PC-9 (cell line): ENCODE data around the gene ADAMTS3. TPM values are rescaled to one million over a fixed set of nuclear protein-coding genes. Genes with fewer than 3 reads are reported as not detected.

Experiments
- BruUV-seq: library from RNA; stranded (reverse); fragments of 400-500 nt; replicated peaks from 2 replicates; lab custom pipeline; 2021; lab: Mats Ljungman, UMichigan
- CTCF ChIA-PET: fragments of 300-600 bp; sonication (Branson Sonifier 250); formaldehyde crosslinking; loops from one replicate; lab custom pipeline; 2022; ENCODE audit warnings: antibody characterized with exemption; lab: Charles Lee
- POLR2A ChIA-PET: fragments of 300-600 bp; sonication (Branson Sonifier 250); formaldehyde crosslinking; loops from one replicate; lab custom pipeline; 2022; ENCODE audit warnings: antibody characterized with exemption; ENCODE audit not compliant: unreplicated experiment; lab: Charles Lee
- DNase-seq, 2 experiments: peaks; one replicate each; pipeline versions ENCODE4 v3.0.0 to v3.0.0-alpha.2; 2015 to 2022; ENCODE audit warnings: mixed read lengths in 1 of 2
- H2AFZ ChIP-seq: fragments of 200-600 bp; sonication (generic); 2 replicates; pipeline ENCODE4 v1.8.1; 2017; ENCODE audit warnings: antibody characterized with exemption
- H3F3A ChIP-seq: fragments of 200-600 bp; sonication (generic); 2 replicates; pipeline ENCODE4 v1.8.1; 2017; ENCODE audit warnings: antibody characterized with exemption, mild to moderate bottlenecking, low read depth; ENCODE audit not compliant: insufficient read depth
- H3K27ac ChIP-seq: fragments of 200-600 bp; sonication (generic); 2 replicates; pipeline ENCODE4 v1.6.1; 2016; ENCODE audit warnings: mixed run types
- H3K27me3 ChIP-seq: fragments of 200-600 bp; sonication (generic); 2 replicates; pipeline ENCODE4 v1.6.1; 2016; ENCODE audit warnings: low read depth, mixed run types; ENCODE audit not compliant: insufficient read depth
- H3K36me3 ChIP-seq: fragments of 200-600 bp; sonication (generic); 2 replicates; pipeline ENCODE4 v1.6.1; 2016; ENCODE audit warnings: low read depth, mixed run types
- H3K4me1 ChIP-seq: fragments of 200-600 bp; sonication (generic); replicated peaks from 2 replicates; pipeline ENCODE4 v1.6.1; 2016; ENCODE audit warnings: mixed run types; ENCODE audit not compliant: insufficient read depth
- H3K4me2 ChIP-seq: fragments of 200-600 bp; sonication (generic); 2 replicates; pipeline ENCODE4 v1.6.1; 2017; ENCODE audit warnings: mixed run types
- H3K4me3 ChIP-seq: fragments of 200-600 bp; sonication (generic); 2 replicates; pipeline ENCODE4 v1.6.1; 2016; ENCODE audit warnings: mixed run types
- H3K79me2 ChIP-seq: fragments of 200-600 bp; sonication (generic); 2 replicates; pipeline ENCODE4 v1.6.1; 2017; ENCODE audit warnings: low read depth, mixed run types
- H3K9me2 ChIP-seq: fragments of 200-600 bp; sonication (generic); 2 replicates; pipeline ENCODE4 v1.8.1; 2017; ENCODE audit warnings: mild to moderate bottlenecking; ENCODE audit not compliant: insufficient read depth
- H3K9me3 ChIP-seq: fragments of 200-600 bp; sonication (generic); 2 replicates; pipeline ENCODE4 v1.8.1; 2016; ENCODE audit warnings: low read depth; ENCODE audit not compliant: insufficient read depth
- H4K20me1 ChIP-seq: fragments of 200-600 bp; sonication (generic); 2 replicates; pipeline ENCODE4 v1.8.1; 2017; ENCODE audit not compliant: insufficient read depth
- CTCF ChIP-seq: fragments of 200-600 bp; sonication (generic); conservative IDR thresholded peaks from 2 replicates; pipeline ENCODE4 v1.6.1; 2017; ENCODE audit warnings: mixed run types, antibody characterized with exemption, mild to moderate bottlenecking, moderate library complexity
- EZH2 ChIP-seq: fragments of 200-600 bp; sonication (generic); IDR thresholded peaks from 2 replicates; pipeline ENCODE4 v1.8.0; 2017; ENCODE audit warnings: antibody characterized with exemption, low read depth
- intact Hi-C: fragments of 100-400 bp; cut with micrococcal nuclease; formaldehyde crosslinking; loops from one replicate; pipeline ENCODE4 v1.10.0; 2022; ENCODE audit not compliant: unreplicated experiment
- total RNA-seq: library from RNA; stranded (reverse); gene quantifications from 2 replicates; pipeline ENCODE4 v1.2.3, GENCODE V29; 2021

The ADAMTS3 gene
- total RNA-seq, 1 experiment from 2014 or later: 0.76 TPM

- ChIA-PET CTCF (no interaction called here), POLR2A (no interaction called here)
- no peaks in the 10 kb centered on the region for H4K20me1 ChIP-seq
- TF ChIP-seq EZH2: no peak
- no peak for TF ChIP-seq CTCF
- intact Hi-C loops: no loop called here
- no peaks in the 10 kb centered on the region for H3K9me2 ChIP-seq
- no peak overlapping the region for H2AFZ ChIP-seq
- BruUV-seq: no TSS peak
- H3K36me3 ChIP-seq: no peaks in the 10 kb centered on the region
- H3K79me2 ChIP-seq: no peaks in the 10 kb centered on the region
- H3K4me1 ChIP-seq: no peaks in the 10 kb centered on the region
- no peaks in the 10 kb centered on the region for H3K9me3 ChIP-seq
- DNase-seq: no peak
- H3K4me2 ChIP-seq: no peak overlapping the region
- H3F3A ChIP-seq: no peaks in the 10 kb centered on the region
- H3K4me3 ChIP-seq: no peak overlapping the region
- no peak overlapping the region for H3K27ac ChIP-seq
- H3K27me3 ChIP-seq: no peaks in the 10 kb centered on the region
Measured at GRCh38 chr4:72457158-72457557, 111.9 kb downstream of the ADAMTS3 start.

- no peak for DNase-seq
- no peak overlapping the region for H3K4me2 ChIP-seq
- no peaks in the 10 kb centered on the region for H3K9me3 ChIP-seq
- no peak overlapping the region for H2AFZ ChIP-seq
- H3F3A ChIP-seq: no peaks in the 10 kb centered on the region
- intact Hi-C loops: no loop called here
- H3K9me2 ChIP-seq: no peaks in the 10 kb centered on the region
- H4K20me1 ChIP-seq: no peaks in the 10 kb centered on the region
- TF ChIP-seq EZH2 (no peak), CTCF (no peak)
- no peaks in the 10 kb centered on the region for H3K79me2 ChIP-seq
- no peak overlapping the region for H3K27ac ChIP-seq
- H3K36me3 ChIP-seq: no peaks in the 10 kb centered on the region
- POLR2A ChIA-PET: no interaction called here
- no TSS peak for BruUV-seq
- no peak overlapping the region for H3K4me3 ChIP-seq
- H3K4me1 ChIP-seq: no peaks in the 10 kb centered on the region
- CTCF ChIA-PET: no interaction called here
- H3K27me3 ChIP-seq: no peaks in the 10 kb centered on the region
Measured at GRCh38 chr4:72451349-72451748, 117.7 kb downstream of the ADAMTS3 start.

- H2AFZ ChIP-seq: no peak overlapping the region
- no peaks in the 10 kb centered on the region for H3K79me2 ChIP-seq
- POLR2A ChIA-PET: no interaction called here
- no peaks in the 10 kb centered on the region for H3K36me3 ChIP-seq
- H3K9me2 ChIP-seq: no peaks in the 10 kb centered on the region
- no peak for DNase-seq
- no peaks in the 10 kb centered on the region for H3F3A ChIP-seq
- CTCF ChIA-PET: no interaction called here
- H4K20me1 ChIP-seq: no peaks in the 10 kb centered on the region
- H3K27ac ChIP-seq: no peak overlapping the region
- no peaks in the 10 kb centered on the region for H3K9me3 ChIP-seq
- TF ChIP-seq CTCF (no peak), EZH2 (no peak)
- H3K4me2 ChIP-seq: no peak overlapping the region
- BruUV-seq: no TSS peak
- H3K4me1 ChIP-seq: no peaks in the 10 kb centered on the region
- intact Hi-C loops: no loop called here
- H3K4me3 ChIP-seq: no peak overlapping the region
- H3K27me3 ChIP-seq: no peaks in the 10 kb centered on the region
Measured at GRCh38 chr4:72449705-72450104, 119.3 kb downstream of the ADAMTS3 start.
